ENCODE data around the gene RRBP1.
A peak's percentile ranks its signal among the peaks of the same experiment; 100 is the strongest.

Gene RRBP1

GRCh38 chr20:17638835-17639407 is 43.1 kb downstream of the RRBP1 start:
- no peak for DNase-seq (ENCODE audit: low spot score in 2 of 2)
- Mint-ChIP-seq H3K9me3 (no peaks in the 10 kb centered on the region), H3K36me3 (peaks cover 5% of the 10 kb centered on the region), H3K27ac (no peak overlapping the region), H3K4me3 (no peak overlapping the region), H3K27me3 (no peaks in the 10 kb centered on the region), H3K4me1 (no peaks in the 10 kb centered on the region)
- ATAC-seq (ENCODE audit: low read depth), result no peak

GRCh38 chr20:17637985-17638640 is 43.9 kb downstream of the RRBP1 start:
- Mint-ChIP-seq H3K4me1 (no peaks in the 10 kb centered on the region), H3K27ac (no peak overlapping the region), H3K9me3 (no peaks in the 10 kb centered on the region), H3K27me3 (no peaks in the 10 kb centered on the region), H3K36me3 (peaks cover 7% of the 10 kb centered on the region), H3K4me3 (no peak overlapping the region)
- ATAC-seq (ENCODE audit: low read depth) (no peak), DNase-seq (ENCODE audit: low spot score in 2 of 2) (no peak)

GRCh38 chr20:17637413-17637780 is 44.6 kb downstream of the RRBP1 start:
- no peak for DNase-seq (ENCODE audit: low spot score in 2 of 2)
- Mint-ChIP-seq H3K27ac (no peak overlapping the region), H3K4me1 (no peaks in the 10 kb centered on the region), H3K36me3 (peaks cover 7% of the 10 kb centered on the region), H3K27me3 (no peaks in the 10 kb centered on the region), H3K4me3 (no peak overlapping the region), H3K9me3 (no peaks in the 10 kb centered on the region)
- no peak for ATAC-seq (ENCODE audit: low read depth)

- Mint-ChIP-seq H3K27ac (no peak overlapping the region), H3K36me3 (peaks cover 5% of the 10 kb centered on the region), H3K9me3 (no peaks in the 10 kb centered on the region), H3K4me1 (no peaks in the 10 kb centered on the region), H3K27me3 (no peaks in the 10 kb centered on the region), H3K4me3 (no peak overlapping the region)
- no peak for ATAC-seq (ENCODE audit: low read depth)
- DNase-seq (ENCODE audit: low spot score in 2 of 2), result no peak
These were observed 45.3 kb downstream of the RRBP1 start for GRCh38 chr20:17636523-17637412.

GRCh38 chr20:17635332-17636244 is 46.5 kb downstream of the RRBP1 start:
- H3K27ac Mint-ChIP-seq, result no peak overlapping the region

GRCh38 chr20:17634661-17635331 is 47.2 kb downstream of the RRBP1 start:
- Mint-ChIP-seq H3K4me3 (no peak overlapping the region), H3K9me3 (no peaks in the 10 kb centered on the region), H3K27me3 (no peaks in the 10 kb centered on the region), H3K36me3 (peaks cover 5% of the 10 kb centered on the region), H3K4me1 (no peaks in the 10 kb centered on the region), H3K27ac (no peak overlapping the region)
- DNase-seq (ENCODE audit: low spot score in 2 of 2) (no peak), ATAC-seq (ENCODE audit: low read depth) (peak; percentile 60)

More at GRCh38 chr20:17635332-17636244, 46.5 kb downstream of the RRBP1 start:
- Mint-ChIP-seq H3K4me1 (no peaks in the 10 kb centered on the region), H3K4me3 (no peak overlapping the region), H3K36me3 (peaks cover 5% of the 10 kb centered on the region), H3K9me3 (no peaks in the 10 kb centered on the region), H3K27me3 (no peaks in the 10 kb centered on the region)
- DNase-seq (ENCODE audit: low spot score in 2 of 2) (no peak), ATAC-seq (ENCODE audit: low read depth) (no peak)

GRCh38 chr20:17633850-17634500 is 48.1 kb downstream of the RRBP1 start:
- no peaks in the 10 kb centered on the region for H3K9me3 Mint-ChIP-seq
- no peak overlapping the region for H3K27ac Mint-ChIP-seq
- DNase-seq (ENCODE audit: low spot score in 2 of 2), result no peak
- no peak overlapping the region for H3K4me3 Mint-ChIP-seq
- ATAC-seq (ENCODE audit: low read depth), result no peak
- no peaks in the 10 kb centered on the region for H3K27me3 Mint-ChIP-seq
- H3K36me3 Mint-ChIP-seq, result peaks cover 5% of the 10 kb centered on the region
- no peaks in the 10 kb centered on the region for H3K4me1 Mint-ChIP-seq

GRCh38 chr20:17633221-17633849 is 48.7 kb downstream of the RRBP1 start:
- no peak overlapping the region for H3K27ac Mint-ChIP-seq
- H3K4me3 Mint-ChIP-seq, result no peak overlapping the region
- ATAC-seq (ENCODE audit: low read depth), result no peak
- no peaks in the 10 kb centered on the region for H3K4me1 Mint-ChIP-seq
- no peaks in the 10 kb centered on the region for H3K9me3 Mint-ChIP-seq
- no peak for DNase-seq (ENCODE audit: low spot score in 2 of 2)
- no peaks in the 10 kb centered on the region for H3K27me3 Mint-ChIP-seq
- peaks cover 5% of the 10 kb centered on the region for H3K36me3 Mint-ChIP-seq

- Mint-ChIP-seq H3K36me3 (peaks cover 5% of the 10 kb centered on the region), H3K9me3 (no peaks in the 10 kb centered on the region), H3K27ac (no peak overlapping the region), H3K4me1 (no peaks in the 10 kb centered on the region), H3K27me3 (no peaks in the 10 kb centered on the region), H3K4me3 (no peak overlapping the region)
- ATAC-seq (ENCODE audit: low read depth) (no peak), DNase-seq (ENCODE audit: low spot score in 2 of 2) (no peak)
These were observed 50.3 kb downstream of the RRBP1 start for GRCh38 chr20:17631576-17632319.

GRCh38 chr20:17630806-17631195 is 51.2 kb downstream of the RRBP1 start:
- H3K36me3 Mint-ChIP-seq, result peaks cover 5% of the 10 kb centered on the region
- no peaks in the 10 kb centered on the region for H3K9me3 Mint-ChIP-seq
- H3K27ac Mint-ChIP-seq, result no peak overlapping the region
- H3K27me3 Mint-ChIP-seq, result no peaks in the 10 kb centered on the region
- no peaks in the 10 kb centered on the region for H3K4me1 Mint-ChIP-seq
- no peak overlapping the region for H3K4me3 Mint-ChIP-seq
- ATAC-seq (ENCODE audit: low read depth), result no peak
- DNase-seq (ENCODE audit: low spot score in 2 of 2), result no peak

- H3K4me3 Mint-ChIP-seq, result no peak overlapping the region
- H3K27me3 Mint-ChIP-seq, result no peaks in the 10 kb centered on the region
- H3K27ac Mint-ChIP-seq, result no peak overlapping the region
- H3K36me3 Mint-ChIP-seq, result peaks cover 5% of the 10 kb centered on the region
- ATAC-seq (ENCODE audit: low read depth), result no peak
- H3K4me1 Mint-ChIP-seq, result no peaks in the 10 kb centered on the region
- no peak for DNase-seq (ENCODE audit: low spot score in 2 of 2)
- no peaks in the 10 kb centered on the region for H3K9me3 Mint-ChIP-seq
These were observed 51.8 kb downstream of the RRBP1 start for GRCh38 chr20:17630151-17630805.

- no peak overlapping the region for H3K4me3 Mint-ChIP-seq
- DNase-seq (ENCODE audit: low spot score in 2 of 2), result no peak
- no peak for ATAC-seq (ENCODE audit: low read depth)
- no peak overlapping the region for H3K27ac Mint-ChIP-seq
- H3K9me3 Mint-ChIP-seq, result no peaks in the 10 kb centered on the region
- no peaks in the 10 kb centered on the region for H3K4me1 Mint-ChIP-seq
- peaks cover 5% of the 10 kb centered on the region for H3K36me3 Mint-ChIP-seq
- no peaks in the 10 kb centered on the region for H3K27me3 Mint-ChIP-seq
These were observed 52.4 kb downstream of the RRBP1 start for GRCh38 chr20:17629678-17630089.
